Body of pancreas (tissue), 4 donors: Measurements from ENCODE around the gene CERK.

Experiments
- POLR2A ChIP-seq, 3 donors: fragments of 450-650 bp; IDR thresholded peaks; one replicate each; pipeline ENCODE4 v1.6.1; 2016; ENCODE audit warnings: antibody characterized with exemption in 3 of 3, mild to moderate bottlenecking in 2 of 3
- TF ChIP-seq, protein P1 (sequence below), 7 experiments: fragments of 450-650 bp in 4 of 7; fragments of 200-600 bp in 3 of 7; sonication (generic) in 3 of 7; IDR thresholded peaks; one replicate each; pipeline ENCODE4 v1.5.1; 2016 to 2019; ENCODE audit warnings: antibody characterized with exemption in 7 of 7

DNA sequence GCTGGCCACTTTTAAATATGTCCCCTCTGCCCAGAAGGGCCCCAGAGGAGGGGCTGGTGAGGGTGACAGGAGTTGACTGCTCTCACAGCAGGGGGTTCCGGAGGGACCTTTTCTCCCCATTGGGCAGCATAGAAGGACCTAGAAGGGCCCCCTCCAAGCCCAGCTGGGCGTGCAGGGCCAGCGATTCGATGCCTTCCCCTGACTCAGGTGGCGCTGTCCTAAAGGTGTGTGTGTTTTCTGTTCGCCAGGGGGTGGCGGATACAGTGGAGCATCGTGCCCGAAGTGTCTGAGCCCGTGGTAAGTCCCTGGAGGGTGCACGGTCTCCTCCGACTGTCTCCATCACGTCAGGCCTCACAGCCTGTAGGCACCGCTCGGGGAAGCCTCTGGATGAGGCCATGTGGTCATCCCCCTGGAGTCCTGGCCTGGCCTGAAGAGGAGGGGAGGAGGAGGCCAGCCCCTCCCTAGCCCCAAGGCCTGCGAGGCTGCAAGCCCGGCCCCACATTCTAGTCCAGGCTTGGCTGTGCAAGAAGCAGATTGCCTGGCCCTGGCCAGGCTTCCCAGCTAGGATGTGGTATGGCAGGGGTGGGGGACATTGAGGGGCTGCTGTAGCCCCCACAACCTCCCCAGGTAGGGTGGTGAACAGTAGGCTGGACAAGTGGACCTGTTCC is 71.3 kb downstream of the CERK start:
- TF ChIP-seq POLR2A (IDR thresholded peaks at IDR 0.05), result no peak
- TF ChIP-seq, protein P1, sequence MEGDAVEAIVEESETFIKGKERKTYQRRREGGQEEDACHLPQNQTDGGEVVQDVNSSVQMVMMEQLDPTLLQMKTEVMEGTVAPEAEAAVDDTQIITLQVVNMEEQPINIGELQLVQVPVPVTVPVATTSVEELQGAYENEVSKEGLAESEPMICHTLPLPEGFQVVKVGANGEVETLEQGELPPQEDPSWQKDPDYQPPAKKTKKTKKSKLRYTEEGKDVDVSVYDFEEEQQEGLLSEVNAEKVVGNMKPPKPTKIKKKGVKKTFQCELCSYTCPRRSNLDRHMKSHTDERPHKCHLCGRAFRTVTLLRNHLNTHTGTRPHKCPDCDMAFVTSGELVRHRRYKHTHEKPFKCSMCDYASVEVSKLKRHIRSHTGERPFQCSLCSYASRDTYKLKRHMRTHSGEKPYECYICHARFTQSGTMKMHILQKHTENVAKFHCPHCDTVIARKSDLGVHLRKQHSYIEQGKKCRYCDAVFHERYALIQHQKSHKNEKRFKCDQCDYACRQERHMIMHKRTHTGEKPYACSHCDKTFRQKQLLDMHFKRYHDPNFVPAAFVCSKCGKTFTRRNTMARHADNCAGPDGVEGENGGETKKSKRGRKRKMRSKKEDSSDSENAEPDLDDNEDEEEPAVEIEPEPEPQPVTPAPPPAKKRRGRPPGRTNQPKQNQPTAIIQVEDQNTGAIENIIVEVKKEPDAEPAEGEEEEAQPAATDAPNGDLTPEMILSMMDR (IDR thresholded peaks at IDR 0.05), result no peak
